Right atrium auricular region (tissue), 2 donors: ENCODE measurements around the gene RNF217. TPM values are rescaled to one million over a fixed set of nuclear protein-coding genes. Genes with fewer than 3 reads are reported as not detected.
"Not testable (repeated sequence)": the region's sequence is repeated elsewhere in the genome, so short reads cannot be mapped to it uniquely, and the experiment has no call there.

Source experiments
- DNase-seq: peaks from one replicate; pipeline ENCODE4 v3.0.0-alpha.2; 2019; ENCODE audit warnings: low spot score
- H3K27ac ChIP-seq, 2 donors: fragments of 200-600 bp; sonication (generic); 1 replicate in 1 of 2; 2 replicates in 1 of 2; pipeline ENCODE4 v1.5.1; 2016 to 2019
- H3K27me3 ChIP-seq, 2 donors: fragments of 200-600 bp; sonication (generic); one replicate each; pipeline versions ENCODE4 v1.5.1 to v1.6.0; 2017 to 2019
- H3K36me3 ChIP-seq: fragments of 200-600 bp; sonication (generic); one replicate; pipeline ENCODE4 v1.5.1; 2016
- H3K4me1 ChIP-seq, 2 donors: fragments of 200-600 bp; sonication (generic); one replicate each; pipeline versions ENCODE4 v1.5.1 to v1.6.0; 2017 to 2019
- H3K4me3 ChIP-seq, 2 donors: fragments of 200-600 bp; sonication (generic); 1 replicate in 1 of 2; 2 replicates in 1 of 2; pipeline ENCODE4 v1.5.1; 2017 to 2019; ENCODE audit warnings: mild to moderate bottlenecking in 1 of 2, moderate library complexity in 1 of 2
- H3K9me3 ChIP-seq, 2 donors: fragments of 200-600 bp; sonication (generic); one replicate each; pipeline ENCODE4 v1.5.1; 2019
- total RNA-seq, 2 donors: library from RNA; depleted of rRNA; stranded (reverse); fragments of >200 nt; gene quantifications; one replicate each; pipeline ENCODE4 v1.1.0, GENCODE V29; 2016
- TF ChIP-seq, protein P1 (sequence below), 2 donors: fragments of 200-600 bp; sonication (generic); IDR thresholded peaks; one replicate each; pipeline ENCODE4 v1.5.1; 2019; ENCODE audit warnings: antibody characterized with exemption in 2 of 2

RNF217 gene
- total RNA-seq, 2 donors from 2014 or later = 12.7 to 14.1 TPM

DNA sequence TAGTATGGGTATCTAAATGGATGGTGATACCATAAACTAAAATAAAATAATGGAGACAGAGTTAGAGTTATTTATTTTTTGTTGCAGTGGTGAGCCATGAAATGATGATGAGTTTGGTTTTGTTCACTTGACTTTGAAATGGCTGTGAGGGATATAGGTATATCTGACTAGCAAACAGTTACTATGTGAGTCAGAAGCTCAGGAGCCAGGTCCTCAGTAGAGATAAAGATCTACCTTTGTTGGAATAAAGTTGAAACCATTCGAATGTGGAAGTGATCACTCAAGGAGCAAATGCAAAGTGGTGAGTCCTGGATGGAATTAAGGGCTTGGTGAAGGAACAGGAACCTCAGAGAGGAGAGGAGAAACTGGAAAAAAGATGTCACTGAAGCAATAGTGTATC, 105.3 kb downstream of the RNF217 start:
- TF ChIP-seq, protein P1, sequence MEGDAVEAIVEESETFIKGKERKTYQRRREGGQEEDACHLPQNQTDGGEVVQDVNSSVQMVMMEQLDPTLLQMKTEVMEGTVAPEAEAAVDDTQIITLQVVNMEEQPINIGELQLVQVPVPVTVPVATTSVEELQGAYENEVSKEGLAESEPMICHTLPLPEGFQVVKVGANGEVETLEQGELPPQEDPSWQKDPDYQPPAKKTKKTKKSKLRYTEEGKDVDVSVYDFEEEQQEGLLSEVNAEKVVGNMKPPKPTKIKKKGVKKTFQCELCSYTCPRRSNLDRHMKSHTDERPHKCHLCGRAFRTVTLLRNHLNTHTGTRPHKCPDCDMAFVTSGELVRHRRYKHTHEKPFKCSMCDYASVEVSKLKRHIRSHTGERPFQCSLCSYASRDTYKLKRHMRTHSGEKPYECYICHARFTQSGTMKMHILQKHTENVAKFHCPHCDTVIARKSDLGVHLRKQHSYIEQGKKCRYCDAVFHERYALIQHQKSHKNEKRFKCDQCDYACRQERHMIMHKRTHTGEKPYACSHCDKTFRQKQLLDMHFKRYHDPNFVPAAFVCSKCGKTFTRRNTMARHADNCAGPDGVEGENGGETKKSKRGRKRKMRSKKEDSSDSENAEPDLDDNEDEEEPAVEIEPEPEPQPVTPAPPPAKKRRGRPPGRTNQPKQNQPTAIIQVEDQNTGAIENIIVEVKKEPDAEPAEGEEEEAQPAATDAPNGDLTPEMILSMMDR (IDR thresholded peaks at IDR 0.05) = no peak
- no peak for DNase-seq
- Histone ChIP-seq H3K27ac (no peak overlapping the region), H3K27me3 (no peaks in the 10 kb centered on the region), H3K9me3 (no peaks in the 10 kb centered on the region), H3K4me1 (no peaks in the 10 kb centered on the region), H3K4me3 (no peak overlapping the region), H3K36me3 (no peaks in the 10 kb centered on the region)

DNA sequence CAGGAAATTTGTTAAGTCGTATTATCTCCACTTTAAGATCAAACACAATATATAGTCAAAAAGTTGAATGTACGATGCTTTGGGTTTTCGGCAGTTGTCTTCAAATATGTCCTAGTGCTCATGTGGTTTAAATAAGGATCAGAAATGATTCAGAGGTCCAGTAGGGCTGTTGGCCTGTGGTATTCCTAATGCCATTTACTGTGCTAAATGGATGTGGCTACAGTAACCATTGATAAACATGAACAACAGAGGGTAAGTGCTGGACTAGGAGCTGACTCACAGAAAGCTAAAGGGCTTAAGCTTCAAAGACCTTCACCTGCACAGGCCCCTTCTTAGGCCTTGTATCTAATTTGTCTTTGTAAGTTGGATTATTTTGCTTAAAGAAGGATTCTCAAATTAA, 110.8 kb downstream of the RNF217 start:
- H3K27me3 ChIP-seq = no peaks in the 10 kb centered on the region
- no peak overlapping the region for H3K27ac ChIP-seq
- H3K4me1 ChIP-seq = no peaks in the 10 kb centered on the region
- H3K4me3 ChIP-seq = no peak overlapping the region
- TF ChIP-seq, protein P1 (IDR thresholded peaks at IDR 0.05) = no peak
- H3K36me3 ChIP-seq = peaks cover 16% of the 10 kb centered on the region
- no peak for DNase-seq
- H3K9me3 ChIP-seq = no peaks in the 10 kb centered on the region

DNA sequence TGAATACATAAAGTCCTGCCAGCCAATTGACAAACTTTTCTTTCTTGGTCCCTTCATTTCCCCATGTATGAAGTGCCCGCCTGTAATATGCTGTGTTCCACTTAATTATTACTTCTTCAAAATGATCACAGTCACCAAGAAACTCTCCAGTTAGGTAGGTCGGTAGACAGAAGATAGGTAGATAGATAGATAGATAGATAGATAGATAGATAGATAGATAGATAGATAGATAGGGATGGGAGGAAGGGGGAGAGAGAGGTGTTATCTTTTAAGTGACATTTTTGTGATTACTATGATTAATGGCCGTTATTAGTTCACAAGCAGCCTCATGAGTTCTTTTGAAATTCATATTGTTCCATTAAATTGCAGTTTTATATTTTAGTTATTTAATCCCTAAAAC, 111.9 kb downstream of the RNF217 start:
- Histone ChIP-seq H3K27ac (no peak overlapping the region), H3K36me3 (peaks cover 16% of the 10 kb centered on the region), H3K27me3 (no peaks in the 10 kb centered on the region), H3K4me3 (no peak overlapping the region), H3K4me1 (no peaks in the 10 kb centered on the region), H3K9me3 (no peaks in the 10 kb centered on the region)
- TF ChIP-seq, protein P1 (IDR thresholded peaks at IDR 0.05) = no peak
- DNase-seq = no peak

DNA sequence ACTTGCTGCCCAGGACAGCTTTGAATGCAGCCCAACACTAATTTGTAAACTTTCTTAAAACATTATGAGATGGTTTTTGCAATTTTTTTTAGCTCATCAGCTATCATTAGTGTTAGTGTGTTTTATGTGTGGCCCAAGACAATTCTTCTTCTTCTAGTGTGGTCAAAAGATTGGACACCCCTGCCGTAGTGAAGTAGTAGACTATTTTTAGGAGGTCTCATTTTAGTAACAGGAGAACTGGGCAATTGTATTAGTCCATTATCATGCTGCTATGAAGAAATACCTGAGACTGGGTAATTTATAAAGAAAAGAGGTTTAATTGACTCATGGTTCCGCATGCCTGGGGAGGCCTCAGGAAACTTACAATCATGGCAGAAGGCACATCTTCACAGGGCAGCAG, 112.8 kb downstream of the RNF217 start:
- not testable (repeated sequence) for H3K27ac ChIP-seq

DNA sequence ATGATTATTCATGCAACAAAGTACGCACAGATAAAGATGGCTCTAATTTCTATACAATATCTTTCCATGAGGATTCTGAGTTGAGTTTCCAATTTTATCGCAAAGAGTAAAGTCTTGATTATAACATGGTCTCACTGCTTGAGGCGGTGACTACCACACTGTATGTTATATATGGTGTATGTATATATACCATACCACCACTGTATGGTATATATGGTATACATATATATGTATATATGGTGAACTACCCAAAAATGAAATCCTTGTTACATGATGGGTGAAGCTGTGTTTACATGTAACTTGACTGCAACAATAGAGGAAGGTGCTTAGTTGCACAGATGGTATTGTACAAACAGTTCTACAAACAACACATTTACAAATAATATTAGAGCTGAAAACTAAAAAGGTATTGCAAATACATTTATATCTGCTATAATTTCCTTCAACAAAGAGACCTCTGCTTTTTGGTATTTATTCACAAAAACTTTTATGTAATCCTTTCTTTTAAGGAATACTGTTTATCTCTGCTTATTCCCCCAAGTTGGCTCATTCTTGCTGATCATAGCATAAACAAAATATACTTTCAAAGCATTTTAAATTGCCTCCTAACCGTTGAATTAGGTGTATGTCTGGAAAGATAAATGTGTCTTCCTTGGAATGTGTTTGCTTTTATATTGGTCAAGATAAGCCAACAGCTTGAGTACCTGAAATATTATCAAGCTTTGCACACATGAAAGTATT, 113.7 kb downstream of the RNF217 start:
- H3K27ac ChIP-seq = no peak overlapping the region
- DNase-seq = no peak
- no peaks in the 10 kb centered on the region for H3K4me1 ChIP-seq
- TF ChIP-seq, protein P1 (IDR thresholded peaks at IDR 0.05) = no peak
- H3K9me3 ChIP-seq = no peaks in the 10 kb centered on the region
- H3K27me3 ChIP-seq = no peaks in the 10 kb centered on the region
- no peak overlapping the region for H3K4me3 ChIP-seq
- peaks cover 16% of the 10 kb centered on the region for H3K36me3 ChIP-seq

More for the DNA sequence above, 112.8 kb downstream of the RNF217 start:
- not testable (repeated sequence) for H3K27me3 ChIP-seq, DNase-seq, H3K4me3 ChIP-seq, H3K9me3 ChIP-seq, H3K4me1 ChIP-seq
- peaks cover 16% of the 10 kb centered on the region for H3K36me3 ChIP-seq

DNA sequence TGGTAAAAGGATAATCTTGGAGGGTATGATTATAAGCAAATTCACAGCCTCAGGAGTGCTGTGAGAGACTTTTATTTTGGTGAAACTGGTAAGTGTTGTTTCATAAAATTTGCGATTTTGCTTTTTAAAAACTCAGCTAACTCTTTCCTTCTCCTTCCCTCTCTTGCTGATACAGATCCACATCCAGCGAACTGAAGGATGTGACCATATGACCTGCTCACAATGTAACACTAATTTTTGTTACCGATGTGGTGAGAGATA, 114.2 kb downstream of the RNF217 start:
- TF ChIP-seq, protein P1 (IDR thresholded peaks at IDR 0.05) = no peak
- Histone ChIP-seq H3K4me1 (no peaks in the 10 kb centered on the region), H3K4me3 (no peak overlapping the region), H3K27me3 (no peaks in the 10 kb centered on the region), H3K36me3 (peaks cover 16% of the 10 kb centered on the region), H3K9me3 (no peaks in the 10 kb centered on the region), H3K27ac (no peak overlapping the region)
- no peak for DNase-seq
